ENCODE measurements around the gene BBX.

Gene BBX

DNA sequence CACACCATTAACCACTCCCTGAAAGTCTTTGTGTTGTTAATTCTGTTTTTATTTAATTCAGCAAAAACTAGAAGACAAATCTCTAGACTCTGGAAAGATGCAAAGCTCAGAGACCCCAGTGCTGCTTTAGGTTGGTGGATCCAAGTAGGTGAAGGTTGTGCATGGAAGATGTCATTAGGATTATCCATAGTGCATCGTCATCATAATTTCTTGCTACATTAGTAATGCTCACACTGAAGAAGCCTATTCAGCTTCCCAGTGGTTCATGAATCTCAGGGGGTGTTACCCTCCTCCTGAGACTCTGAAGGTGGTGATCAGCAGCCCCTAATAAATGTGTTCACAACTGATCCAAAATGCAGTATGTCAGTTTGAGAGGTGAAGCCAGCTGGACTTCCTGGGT, 295.3 kb downstream of the BBX start:
- Histone ChIP-seq H3K9ac (no peak overlapping the region), H3K27me3 (ENCODE audit: control insufficient read depth, insufficient read depth, low read length) (no peaks in the 10 kb centered on the region), H3K4me1 (peaks cover 3% of the 10 kb centered on the region), H3K79me2 (no peaks in the 10 kb centered on the region), H3K36me3 (ENCODE audit: control insufficient read depth, insufficient read depth, low read length) (no peaks in the 10 kb centered on the region), H3K27ac (no peak overlapping the region), H2AFZ (no peak overlapping the region), H3K4me2 (ENCODE audit: low read length) (no peak overlapping the region), H3K4me3 (ENCODE audit: low read depth, low read length) (no peak overlapping the region), H3K9me3 (ENCODE audit: control insufficient read depth, low read length) (no peaks in the 10 kb centered on the region)
- TF ChIP-seq, protein P1, sequence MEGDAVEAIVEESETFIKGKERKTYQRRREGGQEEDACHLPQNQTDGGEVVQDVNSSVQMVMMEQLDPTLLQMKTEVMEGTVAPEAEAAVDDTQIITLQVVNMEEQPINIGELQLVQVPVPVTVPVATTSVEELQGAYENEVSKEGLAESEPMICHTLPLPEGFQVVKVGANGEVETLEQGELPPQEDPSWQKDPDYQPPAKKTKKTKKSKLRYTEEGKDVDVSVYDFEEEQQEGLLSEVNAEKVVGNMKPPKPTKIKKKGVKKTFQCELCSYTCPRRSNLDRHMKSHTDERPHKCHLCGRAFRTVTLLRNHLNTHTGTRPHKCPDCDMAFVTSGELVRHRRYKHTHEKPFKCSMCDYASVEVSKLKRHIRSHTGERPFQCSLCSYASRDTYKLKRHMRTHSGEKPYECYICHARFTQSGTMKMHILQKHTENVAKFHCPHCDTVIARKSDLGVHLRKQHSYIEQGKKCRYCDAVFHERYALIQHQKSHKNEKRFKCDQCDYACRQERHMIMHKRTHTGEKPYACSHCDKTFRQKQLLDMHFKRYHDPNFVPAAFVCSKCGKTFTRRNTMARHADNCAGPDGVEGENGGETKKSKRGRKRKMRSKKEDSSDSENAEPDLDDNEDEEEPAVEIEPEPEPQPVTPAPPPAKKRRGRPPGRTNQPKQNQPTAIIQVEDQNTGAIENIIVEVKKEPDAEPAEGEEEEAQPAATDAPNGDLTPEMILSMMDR (IDR thresholded peaks at IDR 0.05): no peak

- Histone ChIP-seq H3K27ac (no peak overlapping the region), H3K4me3 (ENCODE audit: low read depth, low read length) (no peak overlapping the region), H3K27me3 (ENCODE audit: control insufficient read depth, insufficient read depth, low read length) (no peaks in the 10 kb centered on the region), H3K36me3 (ENCODE audit: control insufficient read depth, insufficient read depth, low read length) (no peaks in the 10 kb centered on the region), H3K9me3 (ENCODE audit: control insufficient read depth, low read length) (no peaks in the 10 kb centered on the region), H3K4me2 (ENCODE audit: low read length) (no peak overlapping the region), H3K4me1 (peaks cover 3% of the 10 kb centered on the region), H3K79me2 (no peaks in the 10 kb centered on the region), H2AFZ (no peak overlapping the region), H3K9ac (no peak overlapping the region)
- TF ChIP-seq, protein P1 (IDR thresholded peaks at IDR 0.05): no peak
Measured at GRCh38 chr3:107819656-107820055, 296.9 kb downstream of the BBX start.

- Histone ChIP-seq H2AFZ (no peak overlapping the region), H3K27me3 (ENCODE audit: control insufficient read depth, insufficient read depth, low read length) (no peaks in the 10 kb centered on the region), H3K36me3 (ENCODE audit: control insufficient read depth, insufficient read depth, low read length) (no peaks in the 10 kb centered on the region), H3K9ac (no peak overlapping the region), H3K4me1 (no peaks in the 10 kb centered on the region), H3K9me3 (ENCODE audit: control insufficient read depth, low read length) (no peaks in the 10 kb centered on the region), H3K79me2 (no peaks in the 10 kb centered on the region), H3K27ac (no peak overlapping the region), H3K4me2 (ENCODE audit: low read length) (no peak overlapping the region), H3K4me3 (ENCODE audit: low read depth, low read length) (no peak overlapping the region)
- TF ChIP-seq, protein P1 (IDR thresholded peaks at IDR 0.05): no peak
Measured at GRCh38 chr3:107822308-107822707, 299.5 kb downstream of the BBX start.

DNA sequence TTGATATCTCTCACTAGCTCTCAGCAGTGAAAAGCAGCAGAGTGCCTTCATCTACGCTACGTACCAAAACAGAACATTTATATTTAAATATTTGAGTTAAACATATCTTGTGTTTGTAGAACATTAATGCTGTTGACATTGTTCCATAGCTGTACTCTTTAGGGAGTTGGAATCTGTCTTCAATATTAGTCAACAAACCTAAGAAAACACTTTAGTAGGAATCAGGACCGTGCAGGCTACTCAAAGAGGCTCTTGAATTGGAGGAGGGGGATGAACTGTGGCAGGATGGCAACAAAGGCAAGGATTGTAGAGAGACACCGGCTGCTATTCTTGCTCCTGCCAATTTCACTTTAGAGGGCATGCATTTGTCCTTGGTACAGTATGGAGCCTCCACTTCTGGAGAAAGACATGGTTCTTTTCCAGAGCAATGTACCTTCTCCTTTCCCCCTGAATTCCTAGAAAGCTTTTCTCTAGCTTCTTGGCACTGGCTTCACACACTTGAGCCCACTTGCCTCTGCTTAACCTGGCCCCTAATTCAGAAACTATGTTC, 302.1 kb downstream of the BBX start:
- Histone ChIP-seq H3K27me3 (ENCODE audit: control insufficient read depth, insufficient read depth, low read length) (no peaks in the 10 kb centered on the region), H3K9me3 (ENCODE audit: control insufficient read depth, low read length) (no peaks in the 10 kb centered on the region), H3K4me2 (ENCODE audit: low read length) (no peak overlapping the region), H3K79me2 (no peaks in the 10 kb centered on the region), H3K27ac (no peak overlapping the region), H2AFZ (no peak overlapping the region), H3K4me1 (no peaks in the 10 kb centered on the region), H3K4me3 (ENCODE audit: low read depth, low read length) (no peak overlapping the region), H3K36me3 (ENCODE audit: control insufficient read depth, insufficient read depth, low read length) (no peaks in the 10 kb centered on the region), H3K9ac (no peak overlapping the region)
- TF ChIP-seq, protein P1 (IDR thresholded peaks at IDR 0.05): no peak

DNA sequence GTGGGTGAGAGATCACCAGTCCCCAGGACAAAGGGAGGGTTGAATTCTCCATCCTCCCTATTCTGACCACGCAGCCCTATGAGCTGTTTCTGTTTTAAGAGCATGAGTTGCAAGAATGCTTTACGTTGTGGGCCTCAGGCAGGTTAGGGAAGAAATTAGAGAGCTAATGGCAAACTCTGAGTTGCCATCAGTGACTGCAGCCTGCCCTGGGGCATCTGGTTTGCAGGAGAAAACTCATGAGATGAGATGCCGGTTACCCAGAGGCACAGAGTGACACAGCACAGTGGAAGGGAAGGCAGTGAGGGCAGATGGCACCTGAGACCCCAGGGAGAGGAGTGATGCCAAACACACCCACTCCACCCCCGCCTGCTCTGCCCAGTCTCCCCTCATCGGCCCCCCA, 302.8 kb downstream of the BBX start:
- H3K4me1 ChIP-seq: no peaks in the 10 kb centered on the region
- no peaks in the 10 kb centered on the region for H3K9me3 ChIP-seq (ENCODE audit: control insufficient read depth, low read length)
- H3K4me3 ChIP-seq (ENCODE audit: low read depth, low read length): no peak overlapping the region
- H3K79me2 ChIP-seq: no peaks in the 10 kb centered on the region
- H3K4me2 ChIP-seq (ENCODE audit: low read length): no peak overlapping the region
- no peak overlapping the region for H2AFZ ChIP-seq
- no peaks in the 10 kb centered on the region for H3K36me3 ChIP-seq (ENCODE audit: control insufficient read depth, insufficient read depth, low read length)
- TF ChIP-seq, protein P1 (IDR thresholded peaks at IDR 0.05): no peak
- no peaks in the 10 kb centered on the region for H3K27me3 ChIP-seq (ENCODE audit: control insufficient read depth, insufficient read depth, low read length)
- no peak overlapping the region for H3K9ac ChIP-seq
- no peak overlapping the region for H3K27ac ChIP-seq
